Choroid plexus epithelial cell (primary cell): ENCODE results near the gene PDE10A.
A peak's percentile ranks its signal among the peaks of the same experiment; 100 is the strongest.

Experiments used
- DNase-seq: peaks from one replicate; pipeline ENCODE4 v3.0.0-alpha.2; 2010; ENCODE audit warnings: low read depth
- H3K4me3 ChIP-seq: 2 replicates; pipeline ENCODE4 v1.5.1; 2011; ENCODE audit warnings: low read depth, mild to moderate bottlenecking, control low read depth, low read length, moderate library complexity
- CTCF ChIP-seq: conservative IDR thresholded peaks from 2 replicates; pipeline ENCODE4 v1.5.1; 2011; ENCODE audit warnings: low read depth, mild to moderate bottlenecking, control low read depth, inconsistent platforms, low read length, moderate library complexity

PDE10A gene

DNA sequence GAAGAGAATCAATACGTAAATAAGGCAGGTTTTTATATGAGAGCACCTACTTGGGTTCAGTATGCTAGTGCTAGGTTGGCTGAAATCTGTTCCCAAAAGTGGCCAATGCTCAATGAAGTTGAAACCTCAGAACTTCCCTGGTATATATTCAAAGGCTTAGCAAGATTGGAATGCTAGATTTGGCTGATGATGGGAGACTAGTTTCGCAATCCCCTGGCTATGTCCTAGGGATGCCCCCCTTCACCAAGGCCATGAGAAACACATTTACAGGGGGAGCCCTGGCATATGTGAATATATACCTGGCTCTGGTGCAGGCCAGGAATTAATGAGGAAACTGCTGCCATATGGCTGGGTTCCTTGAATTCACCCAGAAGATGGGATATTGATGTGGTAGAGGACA lies 211.2 kb downstream of the PDE10A start:
- DNase-seq = no peak
- H3K4me3 ChIP-seq = no peak overlapping the region
- no peak for TF ChIP-seq CTCF

GRCh38 chr6:165448210-165448609 lies 214.8 kb downstream of the PDE10A start:
- no peak for DNase-seq
- TF ChIP-seq CTCF = peak; percentile 6
- H3K4me3 ChIP-seq = no peak overlapping the region

- no peak overlapping the region for H3K4me3 ChIP-seq
- TF ChIP-seq CTCF = no peak
- DNase-seq = no peak
Observed at GRCh38 chr6:165447141-165447540, 215.9 kb downstream of the PDE10A start.

DNA sequence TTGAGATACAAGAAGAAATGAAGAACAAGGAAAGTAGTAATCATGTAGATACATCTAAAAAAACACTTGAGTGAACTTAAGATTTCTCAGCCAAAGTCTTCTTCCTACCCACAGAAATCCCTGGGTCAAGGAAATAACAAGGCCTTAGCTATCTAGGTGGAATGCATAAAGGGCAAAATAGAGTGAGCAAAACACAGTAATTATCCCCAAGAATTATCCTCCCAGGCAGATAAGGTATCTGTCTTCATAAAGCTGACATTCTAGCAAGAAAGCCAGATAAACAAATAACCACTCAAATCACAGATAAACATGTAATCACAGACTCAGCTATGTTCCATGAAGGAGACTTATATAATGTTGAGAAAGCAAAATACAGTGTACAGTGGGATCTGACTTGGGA lies 216.7 kb downstream of the PDE10A start:
- TF ChIP-seq CTCF = no peak
- no peak for DNase-seq

DNA sequence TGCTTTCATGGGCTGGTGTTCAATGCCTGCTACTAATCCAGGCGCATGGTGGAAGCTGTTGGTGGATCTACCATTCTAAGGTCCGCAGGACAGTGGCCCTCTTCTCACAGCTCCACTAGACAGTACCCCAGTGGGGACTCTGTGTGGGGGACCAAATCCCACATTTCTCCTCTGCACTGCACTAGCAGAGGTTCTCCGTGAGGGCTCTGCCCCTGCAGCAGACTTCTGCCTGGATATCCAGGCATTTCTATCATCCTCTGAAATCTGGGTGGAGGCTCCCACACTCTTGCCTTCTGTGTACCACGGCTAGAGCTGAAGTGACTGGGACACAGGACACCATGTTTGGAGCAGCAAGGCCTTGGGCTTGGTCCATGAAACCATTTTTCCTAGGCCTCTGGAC lies 219.6 kb downstream of the PDE10A start:
- H3K4me3 ChIP-seq = no peak overlapping the region
- no peak for TF ChIP-seq CTCF
- DNase-seq = no peak

More for the DNA sequence above, 216.7 kb downstream of the PDE10A start:
- no peak overlapping the region for H3K4me3 ChIP-seq

DNA sequence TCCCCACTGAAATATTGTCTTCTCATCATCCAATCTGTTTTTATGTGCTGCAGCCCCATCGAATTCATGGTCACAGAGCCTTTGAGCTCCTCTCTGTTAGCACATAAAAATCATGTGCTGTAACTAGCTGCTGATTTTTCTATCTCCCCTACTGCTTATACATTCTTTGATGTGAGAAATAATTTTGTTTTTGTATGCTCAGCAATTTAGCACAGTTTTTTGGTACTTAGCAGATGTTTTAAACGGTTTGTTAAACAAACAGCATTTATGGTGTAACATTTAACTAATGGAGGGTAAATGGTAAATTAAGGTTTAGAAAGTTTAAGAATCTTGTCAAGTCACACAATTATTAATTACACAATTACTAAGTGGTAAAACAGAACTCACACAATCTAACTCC lies 221.9 kb downstream of the PDE10A start:
- H3K4me3 ChIP-seq = no peak overlapping the region
- no peak for DNase-seq
- no peak for TF ChIP-seq CTCF

GRCh38 chr6:165439928-165440554 lies 223.0 kb downstream of the PDE10A start:
- no peak overlapping the region for H3K4me3 ChIP-seq
- DNase-seq = peak; percentile 88
- peak; percentile 60 for TF ChIP-seq CTCF
